Fibroblast of lung (primary cell): ENCODE data around the gene RASSF4.

ENCODE experiments used
- CTCF ChIP-seq, 2 donors: IDR thresholded peaks in 1 of 2; conservative IDR thresholded peaks in 1 of 2; 1 replicate in 1 of 2; 2 replicates in 1 of 2; pipeline ENCODE4 v1.5.1; 2011 to 2012; ENCODE audit warnings: low read length in 2 of 2, control low read depth in 1 of 2, inconsistent platforms in 1 of 2, low read depth in 1 of 2, mild to moderate bottlenecking in 1 of 2
- EZH2 ChIP-seq: IDR thresholded peaks from 2 replicates; pipeline ENCODE4 v1.5.1; 2012; ENCODE audit warnings: low read length, control low read depth, mild to moderate bottlenecking; ENCODE audit errors: missing control alignments

GRCh38 chr10:45000752-45001380 lies 41.3 kb downstream of the RASSF4 start, which contains the start of gene ZNF22:
- TF ChIP-seq CTCF (conservative IDR thresholded peaks at IDR 0.05 in 1 of 2, IDR thresholded peaks at IDR 0.05 in 1 of 2; ENCODE audit: low read depth in 1 of 2, low read length in 2 of 2) (no peak), EZH2 (no peak)
